ENCODE measurements around the gene DOCK1. TPM values are rescaled to one million over a fixed set of nuclear protein-coding genes. Genes with fewer than 3 reads are reported as not detected.
"Not testable (repeated sequence)": the region's sequence is repeated elsewhere in the genome, so short reads cannot be mapped to it uniquely, and the experiment has no call there.

Gene DOCK1
- polyA plus RNA-seq, 5 donors, result 54.9 to 72.3 (median 68.9) TPM

- DNase-seq, result no peak
Observed at GRCh38 chr10:126924180-126924914, 19.1 kb downstream of the DOCK1 start.

- no peak for DNase-seq
Observed at GRCh38 chr10:126924915-126925300, 19.7 kb downstream of the DOCK1 start.

DNA sequence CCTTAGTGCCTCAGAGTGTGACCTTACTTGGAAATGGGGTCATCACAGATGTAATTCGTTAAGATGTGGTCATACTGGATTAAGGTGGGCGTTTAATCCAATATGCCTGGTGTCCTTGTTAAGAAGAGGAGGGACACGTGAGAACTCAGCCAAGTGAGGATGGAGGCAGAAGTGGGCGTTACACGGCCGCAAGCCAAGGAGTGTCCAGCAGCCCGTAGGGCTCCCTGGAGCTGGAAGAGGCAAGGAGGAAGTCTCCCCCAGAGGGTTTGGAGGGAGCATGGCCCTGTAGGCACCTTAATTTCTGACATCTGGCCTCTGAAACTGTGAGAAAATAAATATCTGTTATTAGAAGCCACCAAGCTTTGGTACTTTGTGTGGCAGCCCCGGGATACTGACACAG is 21.3 kb downstream of the DOCK1 start:
- no peak for DNase-seq

DNA sequence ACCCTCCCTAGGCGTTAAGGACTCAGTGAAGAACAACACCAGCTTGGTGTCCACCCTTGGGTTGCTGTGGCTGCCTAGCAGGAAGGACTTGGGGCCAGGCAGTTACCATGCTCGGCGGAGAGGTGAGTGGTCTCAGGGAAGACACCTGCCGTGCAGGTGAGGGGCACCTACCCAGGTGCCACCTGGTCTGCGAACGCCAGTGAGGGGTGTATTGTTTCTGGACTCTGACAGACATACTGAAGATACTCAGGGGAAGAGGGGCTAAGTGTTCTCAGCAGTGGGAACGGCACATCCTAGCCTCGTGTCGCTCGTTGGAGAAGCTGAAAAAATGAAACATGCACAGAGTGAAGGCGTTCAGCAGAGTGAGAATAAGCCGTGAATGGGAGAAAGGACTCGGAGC is 22.6 kb downstream of the DOCK1 start:
- no peak for DNase-seq

DNA sequence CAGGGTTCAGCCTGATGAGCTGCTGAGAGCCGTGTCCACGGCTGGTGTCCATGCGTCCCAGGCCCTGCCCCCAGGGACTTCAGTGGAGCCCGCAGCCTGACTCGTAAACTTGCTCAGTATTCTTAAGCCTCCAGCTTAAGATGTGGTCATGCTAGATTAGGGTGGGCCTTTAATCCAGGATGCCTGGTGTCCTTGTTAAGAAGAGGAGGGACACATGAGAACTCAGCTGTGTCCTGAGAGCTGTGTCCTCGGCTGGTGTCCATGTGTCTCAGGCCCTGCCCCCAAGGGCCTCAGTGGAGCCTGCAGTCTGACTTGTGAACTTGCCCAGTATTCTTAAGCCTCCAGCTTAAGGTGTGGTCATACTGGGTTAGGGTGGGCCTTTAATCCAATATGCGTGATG is 23.0 kb downstream of the DOCK1 start:
- no peak for DNase-seq

- DNase-seq, result no peak
Observed at GRCh38 chr10:126929391-126929790, 24.2 kb downstream of the DOCK1 start.

DNA sequence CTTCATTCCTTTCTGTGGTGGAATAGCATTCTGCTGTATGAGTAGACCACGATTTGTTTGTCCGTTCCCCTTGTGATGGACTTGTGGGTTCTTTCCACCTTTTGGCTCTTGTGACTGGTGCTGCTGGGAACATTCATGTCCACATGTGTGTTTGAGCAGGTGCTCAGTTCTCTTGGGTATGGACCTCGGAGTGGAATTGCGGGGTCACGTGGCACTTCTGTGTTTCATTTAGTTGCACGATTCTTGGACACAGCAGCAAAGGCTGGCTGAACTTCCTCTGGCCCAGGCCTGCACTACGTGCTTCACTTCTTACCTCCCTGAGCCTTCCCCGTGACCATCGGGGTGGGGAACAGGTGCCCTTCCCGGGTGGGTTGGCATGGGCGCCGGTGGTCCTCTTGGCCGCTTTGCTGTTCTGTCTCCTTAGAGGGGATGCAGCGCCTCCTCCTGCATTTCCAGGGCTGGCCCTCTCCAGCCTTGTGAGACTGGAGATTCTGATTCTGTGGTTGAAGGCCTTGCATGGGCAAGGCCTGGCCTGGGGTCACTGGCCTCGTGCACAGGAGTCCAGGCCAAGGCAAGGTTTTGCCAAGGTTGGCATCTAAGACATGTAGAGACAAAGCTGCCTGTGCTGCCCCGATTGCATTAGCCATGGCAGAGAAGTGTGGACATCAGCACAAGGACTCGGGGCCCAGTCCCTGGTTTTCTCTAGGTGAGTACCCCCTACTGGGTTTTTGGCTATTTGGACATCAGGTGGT is 25.1 kb downstream of the DOCK1 start:
- DNase-seq, result no peak

DNA sequence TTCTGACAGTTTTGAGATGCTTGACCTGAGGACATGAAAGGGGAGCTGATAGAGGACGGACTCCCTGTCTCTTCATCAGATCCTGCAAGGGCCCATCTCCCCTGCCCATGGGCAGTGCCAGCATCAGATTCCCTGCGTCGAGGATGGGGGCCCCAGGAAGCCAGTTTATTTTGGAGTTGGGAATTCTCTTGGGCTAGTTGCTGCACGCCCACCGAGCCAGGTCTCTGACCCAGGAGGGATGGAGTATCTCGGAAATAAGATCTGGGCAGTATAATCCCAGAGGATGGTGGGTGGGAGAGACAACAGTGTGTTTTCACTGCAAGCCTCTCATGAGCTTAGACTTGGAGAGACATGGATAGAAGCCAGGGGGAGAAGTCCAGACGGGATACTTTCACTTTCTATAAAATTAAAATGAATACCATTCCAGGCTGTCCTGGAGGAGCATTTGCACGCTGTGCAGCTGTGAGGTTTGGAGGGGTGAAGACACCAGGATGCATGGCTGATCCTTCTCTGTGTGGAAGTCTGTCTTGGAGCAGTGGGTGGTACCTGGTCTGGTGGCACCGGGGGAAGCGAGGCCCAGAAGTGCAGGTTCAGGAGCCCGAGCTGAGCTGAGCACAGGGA is 25.8 kb downstream of the DOCK1 start:
- peak; percentile 26 to 28 for DNase-seq

GRCh38 chr10:126931544-126931943 is 26.3 kb downstream of the DOCK1 start:
- DNase-seq, result no peak

DNA sequence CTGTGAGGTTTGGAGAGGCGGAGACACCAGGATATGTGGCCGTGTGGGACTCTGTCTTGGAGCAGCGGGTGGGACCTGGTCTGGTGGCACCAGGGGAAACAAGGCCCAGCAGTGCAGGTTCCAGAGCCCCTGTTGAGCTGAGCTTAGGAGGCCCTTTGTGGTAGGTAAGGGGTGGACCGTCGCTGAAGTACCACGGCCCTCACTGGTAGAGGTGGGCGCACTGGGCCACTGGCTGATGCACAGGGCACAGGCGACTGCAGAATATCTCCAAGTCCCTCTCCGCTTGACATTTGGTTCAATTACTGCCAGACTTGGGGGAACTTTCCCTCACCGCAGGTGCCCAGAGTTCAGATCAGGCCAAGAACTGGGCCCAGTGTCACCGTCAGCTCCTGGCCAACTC is 27.3 kb downstream of the DOCK1 start:
- DNase-seq, result no peak

GRCh38 chr10:126933116-126933515 is 27.9 kb downstream of the DOCK1 start:
- DNase-seq, result no peak

DNA sequence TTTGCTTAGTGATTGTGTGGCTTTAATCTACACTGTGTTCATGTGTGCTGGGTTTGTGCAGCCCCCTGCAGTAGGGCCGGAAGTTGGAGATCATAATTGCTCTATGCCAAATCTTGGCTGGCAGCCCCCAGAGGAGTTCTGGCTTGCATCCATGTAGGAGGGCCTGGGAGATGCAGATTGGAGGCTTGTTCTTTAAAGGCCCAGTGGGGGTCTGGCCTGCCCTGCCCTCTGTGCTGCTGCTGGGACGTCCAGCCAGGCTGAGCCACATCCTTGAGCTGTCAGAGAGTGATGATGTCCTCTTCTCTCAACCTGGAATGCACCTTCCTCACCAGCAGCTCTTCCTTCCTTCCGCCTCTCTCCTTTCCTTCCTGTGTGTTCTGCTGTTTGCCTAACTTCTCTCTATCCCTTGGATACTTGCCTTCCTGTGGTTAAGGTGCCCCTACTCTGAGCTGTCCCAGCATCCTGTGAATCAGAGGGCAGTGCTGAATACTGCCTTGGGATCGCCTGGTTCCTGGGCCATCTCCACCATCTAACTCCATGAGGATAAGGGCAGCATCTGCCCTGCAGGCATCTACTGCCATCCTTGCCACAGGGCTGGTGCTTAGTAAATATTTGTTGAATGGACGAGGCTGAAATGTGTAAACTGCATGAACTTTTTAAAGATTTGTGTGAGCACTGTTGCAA is 30.2 kb downstream of the DOCK1 start:
- DNase-seq, result peak; percentile 20 to 38

- DNase-seq, result no peak
Observed at GRCh38 chr10:126937026-126937425, 31.8 kb downstream of the DOCK1 start.

GRCh38 chr10:126938121-126938520 is 32.9 kb downstream of the DOCK1 start:
- DNase-seq, result not testable (repeated sequence)

DNA sequence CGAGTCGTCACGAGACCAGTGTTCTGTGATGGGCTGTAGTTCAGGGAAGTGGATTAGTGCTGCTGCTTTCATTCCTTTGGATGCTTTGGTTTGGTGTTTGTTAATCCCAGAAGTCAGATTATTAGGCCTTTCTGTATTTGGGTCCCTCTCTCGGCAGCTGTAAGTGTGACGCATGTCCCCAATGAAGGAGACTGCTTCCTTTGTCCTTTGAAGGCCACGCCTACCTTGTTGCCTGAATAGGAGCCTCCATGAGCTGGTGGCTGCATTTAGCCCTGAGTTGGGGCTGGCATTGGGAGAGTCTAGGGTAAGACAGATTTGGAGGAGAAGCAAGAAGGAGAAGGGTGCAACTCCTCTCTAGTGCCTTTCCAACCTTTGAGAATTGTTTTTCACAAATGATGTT is 34.5 kb downstream of the DOCK1 start:
- no peak for DNase-seq

DNA sequence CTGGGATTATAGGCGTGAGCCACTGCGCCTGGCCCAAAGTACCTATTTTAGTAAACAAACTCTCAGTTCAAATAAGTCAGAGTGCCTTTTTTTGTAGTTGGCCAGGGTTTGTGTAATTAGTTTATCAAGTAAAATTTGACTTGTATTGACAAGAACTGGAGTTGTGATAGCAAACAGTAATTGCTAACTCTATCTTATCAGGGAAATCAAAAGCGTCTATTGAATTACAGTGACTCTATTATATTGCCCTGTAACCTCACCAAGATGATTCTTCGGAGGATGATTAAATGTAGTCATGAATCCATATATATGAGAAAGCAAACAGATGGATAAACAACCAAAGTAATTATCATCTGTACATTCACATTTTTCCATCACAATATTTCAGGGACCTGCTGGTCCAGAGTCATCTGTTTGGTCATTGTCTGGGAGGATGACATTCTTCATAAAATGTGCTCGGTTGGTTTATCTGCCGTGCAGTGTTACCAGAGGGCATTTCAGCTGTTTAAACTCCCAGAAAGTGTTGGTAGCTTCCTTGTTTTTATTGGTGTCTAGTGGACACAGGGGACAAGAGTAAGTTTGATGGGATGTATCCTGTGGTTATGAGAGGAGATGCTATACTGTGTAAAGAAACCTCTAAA is 35.6 kb downstream of the DOCK1 start:
- DNase-seq, result no peak

- DNase-seq, result no peak
Observed at GRCh38 chr10:126944191-126944590, 39.0 kb downstream of the DOCK1 start.

DNA sequence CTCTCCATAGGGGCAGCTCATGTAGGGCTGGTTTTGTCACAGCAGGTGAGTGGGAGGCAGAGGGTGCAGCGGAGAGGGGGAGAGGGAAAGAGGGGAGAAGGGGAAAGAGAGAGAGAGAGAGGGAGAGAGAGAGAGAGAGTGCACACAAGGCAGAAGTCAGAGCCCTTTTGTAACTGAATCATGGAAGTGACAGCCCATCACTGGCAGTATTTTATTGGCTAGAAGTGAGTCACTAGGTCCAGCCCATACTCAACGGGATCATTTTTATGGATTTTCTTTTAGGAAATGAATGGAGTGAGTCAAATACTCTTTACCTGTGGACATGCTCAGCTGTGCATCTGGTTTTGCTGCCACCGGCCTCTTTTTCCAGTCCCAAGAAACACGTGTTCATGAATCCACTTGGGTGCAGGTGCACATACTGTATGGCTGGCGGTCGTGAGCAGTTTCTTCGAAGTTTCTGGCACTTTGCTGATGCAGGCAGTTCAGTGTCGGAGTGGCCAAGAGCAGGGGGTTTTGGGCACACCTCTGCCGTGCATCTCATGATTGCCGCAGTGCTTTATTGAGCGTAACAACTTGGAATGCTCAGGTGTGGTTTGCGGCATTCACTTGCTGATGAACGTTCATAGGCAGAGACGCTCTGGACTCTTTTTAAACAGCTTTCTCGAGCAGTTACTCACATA is 40.3 kb downstream of the DOCK1 start:
- no peak for DNase-seq

DNA sequence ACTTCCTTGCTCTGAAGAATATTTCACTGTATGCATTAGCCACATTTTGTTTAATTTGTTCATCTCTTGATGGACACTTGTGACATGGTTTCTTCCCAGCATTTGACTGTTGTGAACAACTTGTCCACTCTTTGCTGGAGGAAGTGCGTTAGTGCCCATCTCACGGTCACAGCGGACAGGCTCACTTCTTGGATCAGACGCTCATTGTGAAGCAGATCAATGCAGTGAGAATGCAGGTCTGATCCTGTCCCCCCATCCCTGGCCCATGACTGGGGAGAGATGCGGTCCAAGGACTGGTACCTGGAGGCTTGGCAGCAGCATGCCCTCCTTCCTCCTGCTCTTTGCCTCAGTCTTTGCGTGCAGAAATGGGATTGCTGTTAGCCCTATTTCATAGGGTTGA is 41.5 kb downstream of the DOCK1 start:
- DNase-seq, result no peak

- no peak for DNase-seq
Observed at GRCh38 chr10:126948355-126949160, 43.3 kb downstream of the DOCK1 start.

GRCh38 chr10:126949161-126949503 is 43.9 kb downstream of the DOCK1 start:
- DNase-seq, result no peak
